Activated T-helper 2 cell treated with anti-CD3 and anti-CD28 coated beads, Interferon-gamma antibody, Interleukin-2, Interleukin-4, amounts not matched to agents 10 μg/mL and 5 μg/mL and 100 μg/mL, durations not matched to agents 14 hours and 24 hours and 36 hours (primary cell): ENCODE measurements around the gene DOK3. TPM values are rescaled to one million over a fixed set of nuclear protein-coding genes. Genes with fewer than 3 reads are reported as not detected.

ENCODE experiments used
- DNase-seq: peaks from one replicate; pipeline ENCODE4 v3.0.0; 2021; ENCODE audit warnings: low spot score
- H3K27ac Mint-ChIP-seq: one replicate; pipeline ENCODE4 v1.8.0; 2021; ENCODE audit warnings: mixed read lengths
- H3K27me3 Mint-ChIP-seq: one replicate; pipeline ENCODE4 v1.8.0; 2021; ENCODE audit warnings: low read depth, mixed read lengths
- H3K36me3 Mint-ChIP-seq: one replicate; pipeline ENCODE4 v1.8.0; 2021; ENCODE audit warnings: low read depth, mixed read lengths
- H3K4me1 Mint-ChIP-seq: one replicate; pipeline ENCODE4 v1.8.0; 2021; ENCODE audit warnings: low read depth, mixed read lengths
- H3K4me3 Mint-ChIP-seq: one replicate; pipeline ENCODE4 v1.8.0; 2021; ENCODE audit warnings: low read depth, mild to moderate bottlenecking, moderate library complexity, mixed read lengths
- H3K9me3 Mint-ChIP-seq: one replicate; pipeline ENCODE4 v1.8.0; 2021; ENCODE audit warnings: mixed read lengths
- intact Hi-C: fragments of 100-400 bp; cut with micrococcal nuclease; formaldehyde crosslinking; loops from one replicate; pipeline ENCODE4 v1.15.1; 2023
- total RNA-seq: library from RNA; stranded (reverse); gene quantifications from 2 replicates; pipeline ENCODE4 v1.2.3, GENCODE V29; 2022

The DOK3 gene
- total RNA-seq, 1 donor from 2014 or later = 3.3 TPM

- Mint-ChIP-seq H3K36me3 (peaks cover 75% of the 10 kb centered on the region), H3K27ac (peak within 1 kb of the TSS; percentile 80), H3K4me1 (peaks cover 27% of the 10 kb centered on the region), H3K9me3 (no peaks in the 10 kb centered on the region), H3K27me3 (no peaks in the 10 kb centered on the region), H3K4me3 (peak within 1 kb of the TSS; percentile 87)
- intact Hi-C loops = loop anchor here (1.0 to 2.0 kb wide), 4 partner anchors 20 to 91 kb away; partner anchors contain the start of genes B4GALT7, FAM193B, GRK6 and PDLIM7
- DNase-seq = peak; percentile 97
Measured at GRCh38 chr5:177516601-177517568, 7.3 kb upstream of the DOK3 start, which contains the start of gene DDX41. DDX41 (minus strand) TSS chr5:177516961; CDS start chr5:177516945, 16 bp downstream.

GRCh38 chr5:177515580-177515979 is 6.0 kb upstream of the DOK3 start:
- Mint-ChIP-seq H3K27ac (peak overlapping the region; percentile 29), H3K36me3 (peaks cover 76% of the 10 kb centered on the region), H3K4me1 (peaks cover 22% of the 10 kb centered on the region), H3K4me3 (peak overlapping the region; percentile 87), H3K27me3 (no peaks in the 10 kb centered on the region), H3K9me3 (no peaks in the 10 kb centered on the region)
- intact Hi-C loops = no loop called here
- DNase-seq = no peak

- H3K4me3 Mint-ChIP-seq = peak overlapping the region; percentile 37
- H3K27me3 Mint-ChIP-seq = no peaks in the 10 kb centered on the region
- intact Hi-C loops = no loop called here
- DNase-seq = no peak
- H3K36me3 Mint-ChIP-seq = peaks cover 70% of the 10 kb centered on the region
- H3K27ac Mint-ChIP-seq = no peak overlapping the region
- H3K9me3 Mint-ChIP-seq = no peaks in the 10 kb centered on the region
- peaks cover 20% of the 10 kb centered on the region for H3K4me1 Mint-ChIP-seq
Measured at GRCh38 chr5:177514541-177514940, 4.9 kb upstream of the DOK3 start.

- Mint-ChIP-seq H3K36me3 (peaks cover 68% of the 10 kb centered on the region), H3K4me3 (no peak overlapping the region), H3K4me1 (peaks cover 18% of the 10 kb centered on the region), H3K27ac (no peak overlapping the region), H3K27me3 (no peaks in the 10 kb centered on the region), H3K9me3 (no peaks in the 10 kb centered on the region)
- intact Hi-C loops = no loop called here
- no peak for DNase-seq
Measured at GRCh38 chr5:177513500-177513899, 3.9 kb upstream of the DOK3 start.

GRCh38 chr5:177512736-177513380 is 3.2 kb upstream of the DOK3 start:
- no peak overlapping the region for H3K4me3 Mint-ChIP-seq
- H3K27me3 Mint-ChIP-seq = no peaks in the 10 kb centered on the region
- H3K9me3 Mint-ChIP-seq = no peaks in the 10 kb centered on the region
- H3K36me3 Mint-ChIP-seq = peaks cover 68% of the 10 kb centered on the region
- DNase-seq = no peak
- no peak overlapping the region for H3K27ac Mint-ChIP-seq
- H3K4me1 Mint-ChIP-seq = peaks cover 18% of the 10 kb centered on the region
- intact Hi-C loops = no loop called here

GRCh38 chr5:177511796-177512675 is 2.4 kb upstream of the DOK3 start:
- intact Hi-C loops = no loop called here
- Mint-ChIP-seq H3K9me3 (no peaks in the 10 kb centered on the region), H3K4me3 (no peak overlapping the region), H3K36me3 (peaks cover 64% of the 10 kb centered on the region), H3K27me3 (no peaks in the 10 kb centered on the region), H3K4me1 (peaks cover 18% of the 10 kb centered on the region), H3K27ac (no peak overlapping the region)
- DNase-seq = no peak

GRCh38 chr5:177511181-177511580 is 1.6 kb upstream of the DOK3 start:
- no peaks in the 10 kb centered on the region for H3K27me3 Mint-ChIP-seq
- H3K4me3 Mint-ChIP-seq = no peak overlapping the region
- peaks cover 13% of the 10 kb centered on the region for H3K4me1 Mint-ChIP-seq
- no peak overlapping the region for H3K27ac Mint-ChIP-seq
- H3K9me3 Mint-ChIP-seq = no peaks in the 10 kb centered on the region
- intact Hi-C loops = no loop called here
- peaks cover 57% of the 10 kb centered on the region for H3K36me3 Mint-ChIP-seq
- no peak for DNase-seq

- peaks cover 8% of the 10 kb centered on the region for H3K4me1 Mint-ChIP-seq
- intact Hi-C loops = no loop called here
- no peak overlapping the region for H3K4me3 Mint-ChIP-seq
- H3K9me3 Mint-ChIP-seq = no peaks in the 10 kb centered on the region
- no peak for DNase-seq
- H3K27ac Mint-ChIP-seq = no peak overlapping the region
- no peaks in the 10 kb centered on the region for H3K27me3 Mint-ChIP-seq
- H3K36me3 Mint-ChIP-seq = peaks cover 51% of the 10 kb centered on the region
Measured at GRCh38 chr5:177510567-177511053, 984 bp upstream of the DOK3 start.

GRCh38 chr5:177509991-177510566 is 453 bp upstream of the DOK3 start:
- no peak for DNase-seq
- peaks cover 2% of the 10 kb centered on the region for H3K4me1 Mint-ChIP-seq
- no peak overlapping the region for H3K27ac Mint-ChIP-seq
- H3K27me3 Mint-ChIP-seq = no peaks in the 10 kb centered on the region
- H3K36me3 Mint-ChIP-seq = peaks cover 46% of the 10 kb centered on the region
- no peak overlapping the region for H3K4me3 Mint-ChIP-seq
- no peaks in the 10 kb centered on the region for H3K9me3 Mint-ChIP-seq
- intact Hi-C loops = no loop called here

- Mint-ChIP-seq H3K4me1 (no peaks in the 10 kb centered on the region), H3K4me3 (no peak overlapping the region), H3K27me3 (no peaks in the 10 kb centered on the region), H3K27ac (no peak overlapping the region), H3K36me3 (peaks cover 34% of the 10 kb centered on the region), H3K9me3 (no peaks in the 10 kb centered on the region)
- intact Hi-C loops = no loop called here
- DNase-seq = no peak
Measured at GRCh38 chr5:177508837-177509236, 789 bp downstream of the DOK3 start.

GRCh38 chr5:177508221-177508611 is 1.4 kb downstream of the DOK3 start:
- no peaks in the 10 kb centered on the region for H3K9me3 Mint-ChIP-seq
- peaks cover 28% of the 10 kb centered on the region for H3K36me3 Mint-ChIP-seq
- H3K27ac Mint-ChIP-seq = no peak overlapping the region
- H3K4me3 Mint-ChIP-seq = no peak overlapping the region
- no peaks in the 10 kb centered on the region for H3K4me1 Mint-ChIP-seq
- H3K27me3 Mint-ChIP-seq = no peaks in the 10 kb centered on the region
- DNase-seq = no peak
- intact Hi-C loops = no loop called here

GRCh38 chr5:177507596-177508220 is 1.9 kb downstream of the DOK3 start:
- Mint-ChIP-seq H3K27ac (no peak overlapping the region), H3K9me3 (no peaks in the 10 kb centered on the region), H3K4me1 (no peaks in the 10 kb centered on the region), H3K4me3 (no peak overlapping the region), H3K36me3 (peaks cover 23% of the 10 kb centered on the region), H3K27me3 (no peaks in the 10 kb centered on the region)
- intact Hi-C loops = no loop called here
- DNase-seq = no peak
